H1 (cell line): ENCODE measurements around the gene PIK3R3.

Experiments
- BRCA1 ChIP-seq: IDR thresholded peaks from 2 replicates; pipeline ENCODE4 v1.6.1; 2012; ENCODE audit warnings: low read depth, low read length, improper control_type of control experiment
- EZH2 ChIP-seq: fragments of 200-600 bp; sonication (generic); IDR thresholded peaks from 2 replicates; pipeline ENCODE4 v1.7.1; 2012; ENCODE audit warnings: low read depth, mild to moderate bottlenecking, moderate library complexity, low read length, inconsistent platforms; ENCODE audit not compliant: severe bottlenecking
- TF ChIP-seq, protein P1 (sequence below), 3 experiments: IDR thresholded peaks; 1 replicate in 2 of 3; 2 replicates in 1 of 3; pipeline versions ENCODE4 v1.5.1 to v1.6.1; 2011; ENCODE audit warnings: low read length in 3 of 3, mild to moderate bottlenecking in 3 of 3, inconsistent platforms in 2 of 3, low read depth in 1 of 3, moderate library complexity in 1 of 3; ENCODE audit not compliant: insufficient read depth in 1 of 3; ENCODE audit errors: control extremely low read depth in 1 of 3

DNA sequence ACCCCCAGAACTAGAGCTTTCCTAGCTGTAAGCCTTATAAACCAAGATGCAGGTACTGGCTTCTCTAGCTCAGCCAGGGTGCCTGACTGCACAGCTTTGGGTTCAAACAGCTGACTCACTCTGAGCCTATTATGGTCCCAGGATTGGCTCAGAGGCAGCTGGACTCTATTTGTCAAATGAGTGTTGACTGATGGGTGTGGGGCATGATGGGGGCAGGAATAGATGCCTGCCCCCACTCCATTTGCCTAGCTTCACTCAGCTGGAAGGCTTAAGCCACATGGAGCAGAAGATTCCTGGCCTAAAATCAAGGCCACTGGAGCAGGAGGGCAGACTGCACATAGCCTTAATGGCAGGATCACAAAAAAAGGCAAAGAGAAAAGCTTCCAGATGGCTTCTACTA lies 90.5 kb downstream of the PIK3R3 start:
- TF ChIP-seq BRCA1 (no peak), EZH2 (no peak)
- TF ChIP-seq, protein P1, sequence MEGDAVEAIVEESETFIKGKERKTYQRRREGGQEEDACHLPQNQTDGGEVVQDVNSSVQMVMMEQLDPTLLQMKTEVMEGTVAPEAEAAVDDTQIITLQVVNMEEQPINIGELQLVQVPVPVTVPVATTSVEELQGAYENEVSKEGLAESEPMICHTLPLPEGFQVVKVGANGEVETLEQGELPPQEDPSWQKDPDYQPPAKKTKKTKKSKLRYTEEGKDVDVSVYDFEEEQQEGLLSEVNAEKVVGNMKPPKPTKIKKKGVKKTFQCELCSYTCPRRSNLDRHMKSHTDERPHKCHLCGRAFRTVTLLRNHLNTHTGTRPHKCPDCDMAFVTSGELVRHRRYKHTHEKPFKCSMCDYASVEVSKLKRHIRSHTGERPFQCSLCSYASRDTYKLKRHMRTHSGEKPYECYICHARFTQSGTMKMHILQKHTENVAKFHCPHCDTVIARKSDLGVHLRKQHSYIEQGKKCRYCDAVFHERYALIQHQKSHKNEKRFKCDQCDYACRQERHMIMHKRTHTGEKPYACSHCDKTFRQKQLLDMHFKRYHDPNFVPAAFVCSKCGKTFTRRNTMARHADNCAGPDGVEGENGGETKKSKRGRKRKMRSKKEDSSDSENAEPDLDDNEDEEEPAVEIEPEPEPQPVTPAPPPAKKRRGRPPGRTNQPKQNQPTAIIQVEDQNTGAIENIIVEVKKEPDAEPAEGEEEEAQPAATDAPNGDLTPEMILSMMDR (IDR thresholded peaks at IDR 0.05; ENCODE audit: control extremely low read depth in 1 of 3, insufficient read depth in 1 of 3, low read depth in 1 of 3, low read length in 3 of 3), result no peak
